SK-N-SH treated with all-trans-retinoic acid at 6 μM for 48 hours (cell line): ENCODE measurements around the gene GPRIN3.

Experiments used
- ATAC-seq: fragments of 200-7000 bp; cut with Tn5 transposase; 3 replicates; pipeline ENCODE4 v1.9.1; 2020; ENCODE audit warnings: mild to moderate bottlenecking, moderate library complexity
- ARNTL ChIP-seq: fragments of 450-650 bp; formaldehyde crosslinking; IDR thresholded peaks from 2 replicates; pipeline ENCODE4 v1.5.0; 2020; ENCODE audit warnings: low read depth, mild to moderate bottlenecking, moderate library complexity, borderline replicate concordance
- ESRRG ChIP-seq: fragments of 250-450 bp; sonication (Bioruptor Pico); IDR thresholded peaks from 2 replicates; pipeline ENCODE4 v1.6.1; 2021; ENCODE audit warnings: mild to moderate bottlenecking
- PPARA ChIP-seq: fragments of 250-450 bp; sonication (Bioruptor Pico); IDR thresholded peaks from 2 replicates; pipeline ENCODE4 v1.5.0; 2020; ENCODE audit warnings: mild to moderate bottlenecking, borderline replicate concordance
- RARB ChIP-seq: fragments of 250-450 bp; sonication (Bioruptor Pico); IDR thresholded peaks from 2 replicates; pipeline ENCODE4 v1.8.0; 2021; ENCODE audit warnings: mild to moderate bottlenecking, moderate library complexity
- SNAI2 ChIP-seq: fragments of 250-450 bp; sonication (Bioruptor Pico); IDR thresholded peaks from 2 replicates; pipeline ENCODE4 v1.5.0; 2020; ENCODE audit warnings: mild to moderate bottlenecking, moderate library complexity
- TCF4 ChIP-seq: fragments of 250-450 bp; sonication (Bioruptor Pico); IDR thresholded peaks from 2 replicates; pipeline ENCODE4 v1.8.0; 2021; ENCODE audit warnings: mild to moderate bottlenecking, moderate library complexity, borderline replicate concordance
- ZFP30 ChIP-seq: fragments of 450-650 bp; formaldehyde crosslinking; IDR thresholded peaks from 2 replicates; pipeline ENCODE4 v1.5.0; 2022; ENCODE audit warnings: mild to moderate bottlenecking, moderate library complexity
- ZNF565 ChIP-seq: fragments of 450-650 bp; formaldehyde crosslinking; conservative IDR thresholded peaks from 2 replicates; pipeline ENCODE4 v1.5.0; 2020; ENCODE audit warnings: low read depth, mild to moderate bottlenecking, moderate library complexity
- ZNF8 ChIP-seq: fragments of 450-650 bp; formaldehyde crosslinking; IDR thresholded peaks from 2 replicates; pipeline ENCODE4 v1.5.0; 2020; ENCODE audit warnings: mild to moderate bottlenecking, moderate library complexity
- TF ChIP-seq, protein P1 (sequence below): fragments of 250-450 bp; sonication (Bioruptor Pico); IDR thresholded peaks from 2 replicates; pipeline ENCODE4 v1.5.1; 2021; ENCODE audit warnings: mild to moderate bottlenecking, moderate library complexity
- TF ChIP-seq, protein P2 (sequence below): fragments of 250-450 bp; sonication (Bioruptor Pico); IDR thresholded peaks from 2 replicates; pipeline ENCODE4 v1.8.0; 2021; ENCODE audit warnings: low read depth, mild to moderate bottlenecking, moderate library complexity, borderline replicate concordance
- TF ChIP-seq, protein P3 (sequence below): fragments of 250-450 bp; sonication (Bioruptor Pico); IDR thresholded peaks from 2 replicates; pipeline ENCODE4 v1.5.0; 2020; ENCODE audit warnings: mild to moderate bottlenecking, moderate library complexity
- TF ChIP-seq, protein P4 (sequence below): fragments of 250-450 bp; sonication (Bioruptor Pico); IDR thresholded peaks from 2 replicates; pipeline ENCODE4 v1.8.0; 2020; ENCODE audit warnings: mild to moderate bottlenecking, moderate library complexity, borderline replicate concordance

The GPRIN3 gene

DNA sequence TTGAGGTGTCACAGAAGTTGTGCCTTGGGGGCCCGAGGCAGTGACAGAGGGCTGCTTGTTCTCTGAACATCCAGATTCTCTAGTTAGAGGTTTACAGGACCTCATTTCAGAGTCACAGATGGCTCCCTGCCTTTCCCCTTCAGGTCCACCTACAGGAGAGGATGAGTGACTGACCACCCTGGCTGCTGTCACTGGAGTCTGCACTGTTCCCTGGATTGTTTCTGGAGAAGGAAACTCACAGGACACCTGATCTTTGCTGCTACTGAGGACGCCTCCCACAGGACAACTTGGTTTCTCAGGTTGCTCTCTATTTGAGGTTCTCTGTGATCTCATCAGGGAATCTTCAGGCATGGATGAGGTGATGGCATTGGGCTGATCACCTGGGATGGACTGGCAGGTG, 58.3 kb downstream of the GPRIN3 start:
- no peak for ATAC-seq
- no peak for TF ChIP-seq TCF4 (CRISPR knock-in tag)
- TF ChIP-seq SNAI2 (CRISPR knock-in tag): no peak
- no peak for TF ChIP-seq ESRRG
- TF ChIP-seq, protein P1, sequence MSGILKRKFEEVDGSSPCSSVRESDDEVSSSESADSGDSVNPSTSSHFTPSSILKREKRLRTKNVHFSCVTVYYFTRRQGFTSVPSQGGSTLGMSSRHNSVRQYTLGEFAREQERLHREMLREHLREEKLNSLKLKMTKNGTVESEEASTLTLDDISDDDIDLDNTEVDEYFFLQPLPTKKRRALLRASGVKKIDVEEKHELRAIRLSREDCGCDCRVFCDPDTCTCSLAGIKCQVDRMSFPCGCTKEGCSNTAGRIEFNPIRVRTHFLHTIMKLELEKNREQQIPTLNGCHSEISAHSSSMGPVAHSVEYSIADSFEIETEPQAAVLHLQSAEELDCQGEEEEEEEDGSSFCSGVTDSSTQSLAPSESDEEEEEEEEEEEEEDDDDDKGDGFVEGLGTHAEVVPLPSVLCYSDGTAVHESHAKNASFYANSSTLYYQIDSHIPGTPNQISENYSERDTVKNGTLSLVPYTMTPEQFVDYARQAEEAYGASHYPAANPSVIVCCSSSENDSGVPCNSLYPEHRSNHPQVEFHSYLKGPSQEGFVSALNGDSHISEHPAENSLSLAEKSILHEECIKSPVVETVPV (CRISPR knock-in tag): no peak
- no peak for TF ChIP-seq RARB (CRISPR knock-in tag)
- no peak for TF ChIP-seq ARNTL (CRISPR knock-in tag)
- TF ChIP-seq, protein P2, sequence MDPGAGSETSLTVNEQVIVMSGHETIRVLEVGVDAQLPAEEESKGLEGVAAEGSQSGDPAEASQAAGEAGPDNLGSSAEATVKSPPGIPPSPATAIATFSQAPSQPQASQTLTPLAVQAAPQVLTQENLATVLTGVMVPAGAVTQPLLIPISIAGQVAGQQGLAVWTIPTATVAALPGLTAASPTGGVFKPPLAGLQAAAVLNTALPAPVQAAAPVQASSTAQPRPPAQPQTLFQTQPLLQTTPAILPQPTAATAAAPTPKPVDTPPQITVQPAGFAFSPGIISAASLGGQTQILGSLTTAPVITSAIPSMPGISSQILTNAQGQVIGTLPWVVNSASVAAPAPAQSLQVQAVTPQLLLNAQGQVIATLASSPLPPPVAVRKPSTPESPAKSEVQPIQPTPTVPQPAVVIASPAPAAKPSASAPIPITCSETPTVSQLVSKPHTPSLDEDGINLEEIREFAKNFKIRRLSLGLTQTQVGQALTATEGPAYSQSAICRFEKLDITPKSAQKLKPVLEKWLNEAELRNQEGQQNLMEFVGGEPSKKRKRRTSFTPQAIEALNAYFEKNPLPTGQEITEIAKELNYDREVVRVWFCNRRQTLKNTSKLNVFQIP (CRISPR knock-in tag): no peak
- TF ChIP-seq, protein P3, sequence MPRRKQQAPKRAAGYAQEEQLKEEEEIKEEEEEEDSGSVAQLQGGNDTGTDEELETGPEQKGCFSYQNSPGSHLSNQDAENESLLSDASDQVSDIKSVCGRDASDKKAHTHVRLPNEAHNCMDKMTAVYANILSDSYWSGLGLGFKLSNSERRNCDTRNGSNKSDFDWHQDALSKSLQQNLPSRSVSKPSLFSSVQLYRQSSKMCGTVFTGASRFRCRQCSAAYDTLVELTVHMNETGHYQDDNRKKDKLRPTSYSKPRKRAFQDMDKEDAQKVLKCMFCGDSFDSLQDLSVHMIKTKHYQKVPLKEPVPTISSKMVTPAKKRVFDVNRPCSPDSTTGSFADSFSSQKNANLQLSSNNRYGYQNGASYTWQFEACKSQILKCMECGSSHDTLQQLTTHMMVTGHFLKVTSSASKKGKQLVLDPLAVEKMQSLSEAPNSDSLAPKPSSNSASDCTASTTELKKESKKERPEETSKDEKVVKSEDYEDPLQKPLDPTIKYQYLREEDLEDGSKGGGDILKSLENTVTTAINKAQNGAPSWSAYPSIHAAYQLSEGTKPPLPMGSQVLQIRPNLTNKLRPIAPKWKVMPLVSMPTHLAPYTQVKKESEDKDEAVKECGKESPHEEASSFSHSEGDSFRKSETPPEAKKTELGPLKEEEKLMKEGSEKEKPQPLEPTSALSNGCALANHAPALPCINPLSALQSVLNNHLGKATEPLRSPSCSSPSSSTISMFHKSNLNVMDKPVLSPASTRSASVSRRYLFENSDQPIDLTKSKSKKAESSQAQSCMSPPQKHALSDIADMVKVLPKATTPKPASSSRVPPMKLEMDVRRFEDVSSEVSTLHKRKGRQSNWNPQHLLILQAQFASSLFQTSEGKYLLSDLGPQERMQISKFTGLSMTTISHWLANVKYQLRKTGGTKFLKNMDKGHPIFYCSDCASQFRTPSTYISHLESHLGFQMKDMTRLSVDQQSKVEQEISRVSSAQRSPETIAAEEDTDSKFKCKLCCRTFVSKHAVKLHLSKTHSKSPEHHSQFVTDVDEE (CRISPR knock-in tag): no peak

DNA sequence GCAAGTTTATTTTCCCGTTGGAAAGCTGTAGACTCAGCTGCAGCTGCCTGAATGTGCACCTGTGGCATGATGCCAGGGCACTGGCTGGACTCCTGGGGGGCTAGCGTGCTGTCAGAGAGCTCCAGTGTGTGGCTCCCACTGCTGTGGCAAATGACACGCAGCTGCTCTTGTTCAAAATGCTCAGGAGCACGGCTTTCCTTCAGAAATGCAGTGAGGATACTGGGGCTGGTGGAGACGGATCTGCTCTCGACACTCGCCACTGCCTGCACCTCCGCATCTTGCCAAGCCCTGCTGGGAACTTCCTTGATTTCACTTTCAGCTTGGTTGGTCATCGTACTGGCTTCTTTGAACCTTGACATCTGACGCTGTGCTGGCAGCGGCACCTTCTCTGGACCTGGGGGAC, 58.7 kb downstream of the GPRIN3 start:
- no peak for ATAC-seq
- TF ChIP-seq ARNTL (CRISPR knock-in tag): no peak
- TF ChIP-seq, protein P4, sequence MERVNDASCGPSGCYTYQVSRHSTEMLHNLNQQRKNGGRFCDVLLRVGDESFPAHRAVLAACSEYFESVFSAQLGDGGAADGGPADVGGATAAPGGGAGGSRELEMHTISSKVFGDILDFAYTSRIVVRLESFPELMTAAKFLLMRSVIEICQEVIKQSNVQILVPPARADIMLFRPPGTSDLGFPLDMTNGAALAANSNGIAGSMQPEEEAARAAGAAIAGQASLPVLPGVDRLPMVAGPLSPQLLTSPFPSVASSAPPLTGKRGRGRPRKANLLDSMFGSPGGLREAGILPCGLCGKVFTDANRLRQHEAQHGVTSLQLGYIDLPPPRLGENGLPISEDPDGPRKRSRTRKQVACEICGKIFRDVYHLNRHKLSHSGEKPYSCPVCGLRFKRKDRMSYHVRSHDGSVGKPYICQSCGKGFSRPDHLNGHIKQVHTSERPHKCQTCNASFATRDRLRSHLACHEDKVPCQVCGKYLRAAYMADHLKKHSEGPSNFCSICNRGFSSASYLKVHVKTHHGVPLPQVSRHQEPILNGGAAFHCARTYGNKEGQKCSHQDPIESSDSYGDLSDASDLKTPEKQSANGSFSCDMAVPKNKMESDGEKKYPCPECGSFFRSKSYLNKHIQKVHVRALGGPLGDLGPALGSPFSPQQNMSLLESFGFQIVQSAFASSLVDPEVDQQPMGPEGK (CRISPR knock-in tag): no peak
- TF ChIP-seq TCF4 (CRISPR knock-in tag): no peak
- TF ChIP-seq, protein P1 (CRISPR knock-in tag): no peak

DNA sequence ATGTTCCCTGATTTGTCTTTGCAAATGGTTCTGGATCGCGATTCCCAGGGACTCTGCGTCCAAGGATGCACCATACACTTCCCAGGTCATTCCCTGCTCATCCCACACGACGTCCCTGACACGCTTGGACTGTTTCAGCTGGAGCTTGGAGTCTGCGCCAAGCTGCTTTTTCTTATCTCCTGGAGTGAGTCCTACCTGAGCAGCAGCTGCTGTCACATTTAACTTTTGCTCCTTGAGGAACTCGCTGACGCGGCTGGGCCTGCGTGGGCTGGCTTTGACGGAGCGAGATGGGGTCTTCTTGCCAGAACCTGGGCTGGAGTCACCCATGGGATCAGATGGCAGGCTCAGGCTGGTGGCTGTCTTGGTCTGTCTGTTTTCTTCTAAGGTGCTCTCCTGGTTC, 59.6 kb downstream of the GPRIN3 start:
- no peak for ATAC-seq

DNA sequence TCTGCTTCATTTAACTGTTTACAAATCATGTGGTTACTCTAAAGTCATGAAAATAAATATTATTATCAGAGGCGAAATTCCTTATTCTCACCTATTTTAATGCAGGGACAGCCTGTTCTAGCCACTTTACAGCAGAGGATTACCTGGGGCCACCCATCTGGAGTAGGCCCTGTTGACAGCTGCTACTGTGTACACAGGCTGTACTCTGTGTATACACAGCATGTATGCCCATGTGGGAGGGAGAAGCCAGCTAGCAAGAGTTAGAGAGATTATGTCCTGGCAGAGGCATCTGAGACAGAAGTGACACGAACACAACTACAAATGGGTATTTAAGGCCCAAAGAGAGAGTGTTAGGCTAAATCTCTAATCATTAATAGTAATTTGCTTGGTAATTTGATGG, 62.1 kb downstream of the GPRIN3 start:
- TF ChIP-seq ESRRG: no peak
- no peak for ATAC-seq

More for the DNA sequence above, 59.6 kb downstream of the GPRIN3 start:
- TF ChIP-seq ZNF8 (CRISPR knock-in tag) (no peak), ZFP30 (CRISPR knock-in tag) (no peak)

DNA sequence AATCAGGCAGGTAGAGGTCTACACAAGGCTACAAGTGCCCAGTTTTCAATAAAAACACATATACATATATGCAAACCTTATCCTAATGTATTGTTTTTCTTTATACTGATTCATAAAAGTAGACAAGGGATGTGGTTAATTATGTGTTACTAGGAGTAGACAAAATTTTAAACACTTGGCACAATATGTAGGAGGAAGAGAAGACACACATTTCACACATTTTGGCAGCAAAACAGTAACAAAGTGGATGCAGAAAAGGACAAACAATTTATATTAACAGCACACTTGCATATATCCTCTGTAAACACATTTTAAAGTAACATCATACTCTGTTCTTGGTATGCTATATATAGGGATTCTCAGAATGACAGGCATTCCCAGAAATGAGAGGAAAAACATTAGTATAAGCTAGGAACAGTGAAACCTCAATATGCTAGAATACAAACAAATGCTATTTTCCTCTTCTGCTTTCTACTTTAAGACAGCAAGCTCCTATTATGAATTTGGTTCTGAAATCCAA, 63.8 kb downstream of the GPRIN3 start:
- ATAC-seq: no peak
- TF ChIP-seq, protein P1 (CRISPR knock-in tag): no peak
- TF ChIP-seq RARB (CRISPR knock-in tag) (no peak), PPARA (no peak), ZNF565 (no peak)
- TF ChIP-seq, protein P3 (CRISPR knock-in tag): no peak
